IMR-90 (cell line): Measurements from ENCODE around the gene ZNF492.
"Not testable (repeated sequence)": the region's sequence is repeated elsewhere in the genome, so short reads cannot be mapped to it uniquely, and the experiment has no call there.

ENCODE experiments used
- BHLHE40 ChIP-seq: fragments of 150-350 bp; IDR thresholded peaks from 2 replicates; pipeline ENCODE4 v1.6.1; 2016; ENCODE audit warnings: mild to moderate bottlenecking, low read depth, low read length
- CEBPB ChIP-seq: IDR thresholded peaks from 2 replicates; pipeline ENCODE4 v1.6.1; 2012; ENCODE audit warnings: low read depth, low read length, improper control_type of control experiment
- CHD1 ChIP-seq: IDR thresholded peaks from 2 replicates; pipeline ENCODE4 v1.6.1; 2012; ENCODE audit warnings: low read depth, low read length, improper control_type of control experiment
- CTCF ChIP-seq: conservative IDR thresholded peaks from 2 replicates; pipeline ENCODE4 v1.5.1; 2012; ENCODE audit warnings: mild to moderate bottlenecking, low read depth, low read length, improper control_type of control experiment
- ELK1 ChIP-seq: fragments of 150-350 bp; IDR thresholded peaks from 2 replicates; pipeline ENCODE4 v1.6.1; 2016; ENCODE audit warnings: low read depth, mild to moderate bottlenecking, low read length, moderate library complexity, borderline replicate concordance
- FOS ChIP-seq: fragments of 150-350 bp; IDR thresholded peaks from 2 replicates; pipeline ENCODE4 v1.6.1; 2016; ENCODE audit warnings: low read depth, low read length
- MAZ ChIP-seq: IDR thresholded peaks from 2 replicates; pipeline ENCODE4 v1.6.1; 2012; ENCODE audit warnings: low read depth, mild to moderate bottlenecking, low read length, improper control_type of control experiment, moderate library complexity, borderline replicate concordance
- MXI1 ChIP-seq: IDR thresholded peaks from 2 replicates; pipeline ENCODE4 v1.6.1; 2012; ENCODE audit warnings: low read depth, mild to moderate bottlenecking, low read length, moderate library complexity, borderline replicate concordance
- POLR2A ChIP-seq: IDR thresholded peaks from 2 replicates; pipeline ENCODE4 v1.6.1; 2012; ENCODE audit warnings: mild to moderate bottlenecking, low read depth, low read length
- RAD21 ChIP-seq: IDR thresholded peaks from 2 replicates; pipeline ENCODE4 v1.6.1; 2012; ENCODE audit warnings: low read length, improper control_type of control experiment
- RCOR1 ChIP-seq: IDR thresholded peaks from 2 replicates; pipeline ENCODE4 v1.6.1; 2012; ENCODE audit warnings: mild to moderate bottlenecking, low read length, improper control_type of control experiment; ENCODE audit not compliant: insufficient replicate concordance
- RFX5 ChIP-seq: IDR thresholded peaks from 2 replicates; pipeline ENCODE4 v1.8.0; 2012; ENCODE audit warnings: low read depth, mild to moderate bottlenecking, low read length, moderate library complexity
- SMC3 ChIP-seq: fragments of 150-350 bp; IDR thresholded peaks from 2 replicates; pipeline ENCODE4 v1.6.1; 2016; ENCODE audit warnings: low read depth, mild to moderate bottlenecking, antibody characterized with exemption, low read length, moderate library complexity
- TF ChIP-seq, protein P1 (sequence below): fragments of 150-350 bp; IDR thresholded peaks from 2 replicates; pipeline ENCODE4 v1.6.1; 2017; ENCODE audit warnings: mild to moderate bottlenecking, antibody characterized with exemption, low read length, low read depth

DNA sequence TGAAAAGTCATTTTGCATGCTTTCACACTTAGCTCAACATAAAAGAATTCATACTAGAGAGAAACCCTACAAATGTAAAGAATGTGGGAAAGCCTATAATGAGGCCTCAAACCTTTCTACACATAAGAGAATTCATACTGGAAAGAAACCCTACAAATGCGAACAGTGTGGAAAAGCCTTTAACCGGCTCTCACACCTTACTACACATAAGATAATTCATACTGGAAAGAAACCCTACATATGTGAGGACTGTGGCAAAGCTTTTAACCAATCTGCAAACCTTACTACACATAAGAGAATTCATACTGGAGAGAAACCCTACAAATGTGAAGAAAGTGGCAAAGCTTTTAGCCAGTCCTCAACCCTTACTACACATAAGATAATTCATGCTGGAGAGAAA lies 51.4 kb downstream of the ZNF492 start:
- not testable (repeated sequence) for TF ChIP-seq SMC3, BHLHE40, CTCF, POLR2A, RCOR1, CEBPB, RFX5, RAD21, CHD1, MXI1, ELK1, MAZ, FOS
- TF ChIP-seq, protein P1, sequence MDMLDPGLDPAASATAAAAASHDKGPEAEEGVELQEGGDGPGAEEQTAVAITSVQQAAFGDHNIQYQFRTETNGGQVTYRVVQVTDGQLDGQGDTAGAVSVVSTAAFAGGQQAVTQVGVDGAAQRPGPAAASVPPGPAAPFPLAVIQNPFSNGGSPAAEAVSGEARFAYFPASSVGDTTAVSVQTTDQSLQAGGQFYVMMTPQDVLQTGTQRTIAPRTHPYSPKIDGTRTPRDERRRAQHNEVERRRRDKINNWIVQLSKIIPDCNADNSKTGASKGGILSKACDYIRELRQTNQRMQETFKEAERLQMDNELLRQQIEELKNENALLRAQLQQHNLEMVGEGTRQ, result not testable (repeated sequence)
